Measurements from ENCODE around the gene GALNT18. TPM values are rescaled to one million over a fixed set of nuclear protein-coding genes. Genes with fewer than 3 reads are reported as not detected.

GALNT18 gene
- total RNA-seq, 1 donor from 2014 or later = 11.7 TPM

DNA sequence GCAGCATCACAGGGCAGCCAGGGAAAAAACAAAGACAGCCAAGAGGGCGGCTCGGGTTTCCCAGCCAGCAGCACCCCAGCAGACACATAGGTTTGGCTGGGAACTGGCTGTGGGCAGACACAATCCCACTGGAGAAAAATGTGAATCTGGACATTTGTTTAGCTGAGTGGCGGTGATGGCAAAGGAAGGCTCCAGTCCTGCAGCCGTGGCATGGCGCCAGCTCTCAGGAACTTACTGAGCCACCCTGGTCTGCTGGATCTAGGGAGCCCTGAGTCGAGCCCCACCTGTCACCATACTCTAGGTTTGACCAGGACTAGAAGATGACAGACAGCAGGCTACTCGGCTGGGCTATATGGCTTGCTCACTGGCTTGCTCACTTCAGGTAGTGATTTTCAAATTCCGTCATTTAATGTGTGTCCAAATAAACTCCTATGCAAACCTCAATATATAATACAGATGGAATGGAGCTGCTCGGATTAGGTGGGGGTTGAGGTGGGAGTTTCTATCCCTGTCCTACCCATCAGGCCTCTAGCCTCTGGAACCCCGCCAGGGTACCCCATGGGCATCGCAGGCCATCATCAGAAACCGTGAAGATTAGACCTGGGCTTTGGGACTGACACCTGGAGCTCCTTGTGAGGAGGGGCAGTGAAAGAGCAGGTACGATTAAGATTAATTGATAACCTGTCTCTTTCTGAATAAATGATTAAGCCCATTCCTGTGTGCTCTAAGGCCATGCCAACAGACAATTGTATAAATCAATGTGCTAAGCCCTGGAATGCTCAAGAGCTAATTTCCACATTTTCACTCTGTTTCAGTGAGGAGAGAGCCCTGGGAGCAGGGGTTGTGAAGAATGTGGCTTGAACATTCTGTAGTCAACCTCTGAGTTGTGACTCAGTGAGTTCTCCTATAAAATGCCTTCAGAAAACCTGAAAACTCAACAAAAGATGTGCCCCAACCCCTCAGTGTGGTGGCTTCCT, 42.5 kb downstream of the GALNT18 start:
- Mint-ChIP-seq H3K36me3 (no peaks in the 10 kb centered on the region), H3K4me1 (ENCODE audit: unreplicated experiment) (peaks cover 17% of the 10 kb centered on the region), H3K9me3 (no peaks in the 10 kb centered on the region), H3K4me3 (no peak overlapping the region), H3K27me3 (peaks cover 25% of the 10 kb centered on the region), H3K27ac (no peak overlapping the region)
- TF ChIP-seq, protein P1, sequence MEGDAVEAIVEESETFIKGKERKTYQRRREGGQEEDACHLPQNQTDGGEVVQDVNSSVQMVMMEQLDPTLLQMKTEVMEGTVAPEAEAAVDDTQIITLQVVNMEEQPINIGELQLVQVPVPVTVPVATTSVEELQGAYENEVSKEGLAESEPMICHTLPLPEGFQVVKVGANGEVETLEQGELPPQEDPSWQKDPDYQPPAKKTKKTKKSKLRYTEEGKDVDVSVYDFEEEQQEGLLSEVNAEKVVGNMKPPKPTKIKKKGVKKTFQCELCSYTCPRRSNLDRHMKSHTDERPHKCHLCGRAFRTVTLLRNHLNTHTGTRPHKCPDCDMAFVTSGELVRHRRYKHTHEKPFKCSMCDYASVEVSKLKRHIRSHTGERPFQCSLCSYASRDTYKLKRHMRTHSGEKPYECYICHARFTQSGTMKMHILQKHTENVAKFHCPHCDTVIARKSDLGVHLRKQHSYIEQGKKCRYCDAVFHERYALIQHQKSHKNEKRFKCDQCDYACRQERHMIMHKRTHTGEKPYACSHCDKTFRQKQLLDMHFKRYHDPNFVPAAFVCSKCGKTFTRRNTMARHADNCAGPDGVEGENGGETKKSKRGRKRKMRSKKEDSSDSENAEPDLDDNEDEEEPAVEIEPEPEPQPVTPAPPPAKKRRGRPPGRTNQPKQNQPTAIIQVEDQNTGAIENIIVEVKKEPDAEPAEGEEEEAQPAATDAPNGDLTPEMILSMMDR (conservative IDR thresholded peaks at IDR 0.05) = no peak
- peak; percentile 22 for DNase-seq (ENCODE audit: extremely low spot score, unreplicated experiment)

DNA sequence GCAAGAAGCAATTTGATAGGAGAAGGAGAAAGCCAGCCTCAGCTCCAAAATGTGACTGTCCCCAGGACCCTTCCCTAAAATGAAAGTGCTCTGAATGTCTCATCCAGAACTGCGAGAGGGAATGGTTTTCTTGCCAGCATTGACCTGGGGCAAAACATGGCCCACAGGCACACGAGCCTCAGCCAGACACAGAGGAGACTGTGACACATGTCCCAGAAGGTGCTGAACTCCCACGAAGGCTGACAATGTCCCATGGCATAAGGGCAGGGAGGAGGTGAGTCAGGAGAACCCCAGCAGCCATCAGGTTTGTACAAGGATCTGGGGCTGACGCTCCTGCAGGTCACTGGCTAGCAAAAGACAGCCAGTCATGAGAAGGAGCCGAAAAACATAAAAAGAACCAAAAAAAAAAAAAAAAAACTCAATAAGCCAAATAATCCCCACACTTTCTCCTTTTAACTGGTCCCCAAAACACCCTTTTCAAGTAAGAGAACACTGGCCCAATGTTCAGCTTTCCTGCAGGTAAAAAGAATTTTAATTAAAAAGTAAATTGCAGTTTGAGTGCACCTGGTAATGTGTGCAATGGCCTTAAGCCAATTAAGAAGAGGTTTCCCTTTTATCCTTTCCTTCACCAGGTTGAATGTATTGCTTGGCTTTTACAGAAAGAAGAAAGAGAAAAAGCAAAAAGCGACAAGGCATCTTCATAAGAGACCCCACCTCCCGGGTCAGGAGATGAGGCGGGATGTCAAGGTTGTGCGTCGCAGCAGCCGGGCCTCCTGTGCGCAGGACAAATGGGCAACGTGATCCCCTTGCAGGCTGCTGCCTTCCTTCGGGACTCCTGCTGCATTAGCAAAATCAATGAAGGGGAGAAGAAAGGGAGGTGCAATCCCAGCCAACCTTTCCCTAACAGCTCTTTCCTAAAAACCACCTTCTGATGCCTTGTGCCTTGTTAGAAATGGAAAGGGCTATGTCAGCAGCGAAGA, 43.6 kb downstream of the GALNT18 start:
- DNase-seq (ENCODE audit: extremely low spot score, unreplicated experiment) = peak; percentile 31
- peaks cover 25% of the 10 kb centered on the region for H3K27me3 Mint-ChIP-seq
- TF ChIP-seq, protein P1 (conservative IDR thresholded peaks at IDR 0.05) = no peak
- peaks cover 17% of the 10 kb centered on the region for H3K4me1 Mint-ChIP-seq (ENCODE audit: unreplicated experiment)
- H3K27ac Mint-ChIP-seq = no peak overlapping the region
- H3K4me3 Mint-ChIP-seq = no peak overlapping the region
- no peaks in the 10 kb centered on the region for H3K36me3 Mint-ChIP-seq
- no peaks in the 10 kb centered on the region for H3K9me3 Mint-ChIP-seq

DNA sequence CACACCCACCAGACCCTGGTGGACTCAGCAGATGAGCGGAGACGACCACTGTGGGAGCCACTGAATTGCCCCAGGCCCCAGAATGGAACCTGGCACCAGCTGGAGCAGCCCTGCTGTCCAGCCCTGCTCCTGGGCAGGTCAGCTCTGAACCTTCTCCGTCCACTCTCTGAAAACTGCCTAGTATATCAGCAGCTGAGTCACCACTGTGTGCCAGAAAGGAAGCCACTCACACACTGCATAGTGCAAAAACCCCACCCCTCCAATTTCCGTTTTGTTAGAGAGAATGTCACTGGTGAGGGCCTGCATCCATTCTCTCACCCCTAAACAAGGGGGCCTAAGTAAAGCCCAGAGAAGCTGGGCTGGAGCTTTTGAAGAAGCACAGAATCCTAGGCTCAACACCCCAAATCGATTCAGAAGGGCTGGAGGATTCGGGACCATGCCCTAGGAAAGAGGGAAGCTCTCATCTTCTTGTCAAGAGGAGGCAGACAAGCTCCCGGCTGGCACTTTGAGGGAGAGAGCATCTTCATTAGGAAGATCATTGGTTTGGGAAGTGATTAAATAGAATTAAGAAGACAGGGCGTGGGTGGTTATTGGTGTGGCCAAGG, 44.5 kb downstream of the GALNT18 start:
- Mint-ChIP-seq H3K36me3 (no peaks in the 10 kb centered on the region), H3K4me1 (ENCODE audit: unreplicated experiment) (peaks cover 15% of the 10 kb centered on the region), H3K27ac (no peak overlapping the region), H3K9me3 (no peaks in the 10 kb centered on the region), H3K4me3 (no peak overlapping the region), H3K27me3 (peaks cover 19% of the 10 kb centered on the region)
- TF ChIP-seq, protein P1 (conservative IDR thresholded peaks at IDR 0.05) = no peak
- peak; percentile 15 for DNase-seq (ENCODE audit: extremely low spot score, unreplicated experiment)

DNA sequence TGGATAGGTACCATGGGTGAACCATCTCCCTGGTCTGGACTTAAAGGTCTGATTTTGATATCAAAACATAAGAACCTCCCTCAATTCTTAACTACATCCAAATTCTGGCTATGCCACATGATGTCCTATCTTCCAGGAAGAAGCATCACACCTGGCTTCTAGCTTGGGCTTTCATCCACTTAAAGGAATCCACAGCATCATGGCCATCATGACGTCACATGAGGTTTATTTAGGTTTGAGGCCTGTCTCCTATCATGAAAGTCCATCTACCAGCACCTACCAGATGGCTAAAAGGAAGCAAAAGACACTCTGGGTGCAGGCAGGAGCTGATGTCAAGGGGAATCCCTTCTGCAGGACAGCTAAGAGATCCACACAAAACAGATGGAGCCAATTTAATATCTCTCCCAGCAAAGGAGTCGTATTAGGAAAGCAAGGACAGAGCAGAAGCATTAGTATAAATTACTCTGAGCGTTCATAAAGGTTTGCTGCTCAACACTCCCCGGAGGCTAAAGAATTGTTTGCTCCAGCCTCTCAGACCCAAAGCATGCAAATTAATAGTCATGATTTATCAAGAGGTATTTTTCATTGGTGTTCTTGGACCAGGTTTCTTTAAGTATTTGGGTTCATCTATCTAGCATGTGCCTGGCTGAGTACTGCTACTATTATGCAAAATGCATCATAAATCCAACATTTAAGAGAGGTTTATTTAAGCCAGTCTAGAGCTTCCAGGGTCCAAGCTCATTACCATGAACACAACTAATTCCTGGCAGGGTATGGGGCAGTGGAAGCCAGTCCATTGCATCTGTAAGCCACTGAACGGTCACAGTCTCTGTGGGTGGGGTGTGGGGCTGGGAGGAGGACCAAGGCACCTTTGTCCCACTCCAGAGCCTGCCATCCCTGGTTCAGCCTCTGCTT, 47.2 kb downstream of the GALNT18 start:
- Mint-ChIP-seq H3K36me3 (no peaks in the 10 kb centered on the region), H3K9me3 (no peaks in the 10 kb centered on the region), H3K4me3 (no peak overlapping the region), H3K27ac (no peak overlapping the region), H3K4me1 (ENCODE audit: unreplicated experiment) (peaks cover 18% of the 10 kb centered on the region), H3K27me3 (peaks cover 10% of the 10 kb centered on the region)
- TF ChIP-seq, protein P1 (conservative IDR thresholded peaks at IDR 0.05) = no peak
- DNase-seq (ENCODE audit: extremely low spot score, unreplicated experiment) = peak; percentile 24

Measured in type B pancreatic cell (in vitro differentiated cells).